Measurements from ENCODE around the gene BACE1-AS. TPM values are rescaled to one million over a fixed set of nuclear protein-coding genes. Genes with fewer than 3 reads are reported as not detected.
A peak's percentile ranks its signal among the peaks of the same experiment; 100 is the strongest.

The BACE1-AS gene
- total RNA-seq, 1 experiment from 2014 or later: 6.9 TPM

DNA sequence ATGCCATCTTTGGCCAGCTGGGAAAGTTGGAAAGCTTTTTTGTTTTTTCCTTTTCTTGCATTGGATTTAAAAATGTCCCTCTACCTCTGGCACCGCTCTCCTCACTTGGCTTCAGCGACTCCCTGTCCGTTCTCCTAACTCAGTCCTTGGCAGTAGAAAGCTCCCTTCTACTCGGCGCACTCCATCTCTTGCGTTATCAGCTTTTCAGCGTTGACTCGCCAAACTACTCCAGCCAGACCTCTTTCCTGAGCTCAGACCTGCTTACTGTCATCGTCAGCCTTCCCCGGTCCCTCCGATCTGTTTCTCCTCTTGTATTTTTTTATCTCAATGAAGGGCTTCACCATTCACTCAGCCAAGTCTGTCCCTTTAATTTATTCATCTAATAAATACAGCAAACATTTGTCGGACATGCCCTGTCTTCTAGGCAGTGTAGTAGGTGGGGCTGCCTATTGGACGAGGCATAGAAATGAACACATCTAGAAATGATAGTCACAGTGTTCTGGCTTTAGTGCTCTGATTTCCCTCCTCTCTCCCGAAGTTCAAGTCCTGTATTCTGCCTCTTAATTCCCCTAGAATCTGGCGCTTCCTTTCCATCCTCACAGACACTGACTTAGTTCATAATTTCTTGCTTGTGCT, 37.3 kb downstream of the BACE1-AS start:
- ChIA-PET CTCF (interaction anchor here (0.6 to 1.2 kb wide), 3 partner anchors 9 to 201 kb away, joined by 3 to 6 read pairs (median 4); partner anchors contain the start of gene PCSK7), POLR2A (interaction anchor here (0.6 to 2.2 kb wide), 13 partner anchors 8 to 184 kb away, joined by 3 to 25 read pairs (median 5); partner anchors contain the start of genes BACE1, PAFAH1B2, PCSK7 and SIDT2)
- H3K27ac Mint-ChIP-seq (ENCODE audit: low read depth, unreplicated experiment): no peak overlapping the region
- peaks cover 10% of the 10 kb centered on the region for H3K4me1 Mint-ChIP-seq (ENCODE audit: insufficient read depth, unreplicated experiment)
- peak; percentile 44 for DNase-seq (ENCODE audit: unreplicated experiment)
- BruUV-seq (replicated peaks): TSS peak; percentile 55
- H3K36me3 Mint-ChIP-seq (ENCODE audit: insufficient read depth, unreplicated experiment): peaks cover 13% of the 10 kb centered on the region
- no peak overlapping the region for H3K4me3 Mint-ChIP-seq (ENCODE audit: unreplicated experiment)
- intact Hi-C loops (cut with micrococcal nuclease): no loop called here
- TF ChIP-seq, protein P1, sequence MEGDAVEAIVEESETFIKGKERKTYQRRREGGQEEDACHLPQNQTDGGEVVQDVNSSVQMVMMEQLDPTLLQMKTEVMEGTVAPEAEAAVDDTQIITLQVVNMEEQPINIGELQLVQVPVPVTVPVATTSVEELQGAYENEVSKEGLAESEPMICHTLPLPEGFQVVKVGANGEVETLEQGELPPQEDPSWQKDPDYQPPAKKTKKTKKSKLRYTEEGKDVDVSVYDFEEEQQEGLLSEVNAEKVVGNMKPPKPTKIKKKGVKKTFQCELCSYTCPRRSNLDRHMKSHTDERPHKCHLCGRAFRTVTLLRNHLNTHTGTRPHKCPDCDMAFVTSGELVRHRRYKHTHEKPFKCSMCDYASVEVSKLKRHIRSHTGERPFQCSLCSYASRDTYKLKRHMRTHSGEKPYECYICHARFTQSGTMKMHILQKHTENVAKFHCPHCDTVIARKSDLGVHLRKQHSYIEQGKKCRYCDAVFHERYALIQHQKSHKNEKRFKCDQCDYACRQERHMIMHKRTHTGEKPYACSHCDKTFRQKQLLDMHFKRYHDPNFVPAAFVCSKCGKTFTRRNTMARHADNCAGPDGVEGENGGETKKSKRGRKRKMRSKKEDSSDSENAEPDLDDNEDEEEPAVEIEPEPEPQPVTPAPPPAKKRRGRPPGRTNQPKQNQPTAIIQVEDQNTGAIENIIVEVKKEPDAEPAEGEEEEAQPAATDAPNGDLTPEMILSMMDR (IDR thresholded peaks at IDR 0.05; ENCODE audit: unreplicated experiment): no peak
- H3K27me3 Mint-ChIP-seq (ENCODE audit: insufficient read depth, unreplicated experiment): no peaks in the 10 kb centered on the region
- no peaks in the 10 kb centered on the region for H3K9me3 Mint-ChIP-seq (ENCODE audit: unreplicated experiment)

DNA sequence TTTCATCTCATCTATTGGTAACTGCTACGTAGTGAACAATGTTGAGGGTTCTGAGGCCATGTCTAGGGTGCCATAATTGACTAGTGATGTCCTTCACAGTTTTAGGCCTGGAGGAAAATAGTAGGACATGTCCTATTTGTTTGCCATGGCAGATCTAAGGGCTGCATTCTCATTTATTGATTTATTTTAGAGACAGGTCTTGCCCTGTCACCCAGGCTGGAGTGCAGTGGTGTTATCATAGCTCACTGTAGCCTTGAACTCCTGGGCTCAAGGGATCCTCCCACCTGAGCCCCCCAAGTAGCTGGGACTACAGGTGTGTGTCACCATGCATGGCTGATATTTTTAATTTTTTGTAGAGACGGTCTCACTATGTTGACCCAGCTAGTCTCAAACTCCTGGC, 41.7 kb downstream of the BACE1-AS start:
- Mint-ChIP-seq H3K36me3 (ENCODE audit: insufficient read depth, unreplicated experiment) (peaks cover 37% of the 10 kb centered on the region), H3K9me3 (ENCODE audit: unreplicated experiment) (no peaks in the 10 kb centered on the region), H3K4me1 (ENCODE audit: insufficient read depth, unreplicated experiment) (peaks cover 14% of the 10 kb centered on the region), H3K27me3 (ENCODE audit: insufficient read depth, unreplicated experiment) (no peaks in the 10 kb centered on the region), H3K4me3 (ENCODE audit: unreplicated experiment) (no peak overlapping the region), H3K27ac (ENCODE audit: low read depth, unreplicated experiment) (no peak overlapping the region)
- BruUV-seq (replicated peaks): no TSS peak
- no peak for DNase-seq (ENCODE audit: unreplicated experiment)
- intact Hi-C loops (cut with micrococcal nuclease): no loop called here
- TF ChIP-seq, protein P1 (IDR thresholded peaks at IDR 0.05; ENCODE audit: unreplicated experiment): no peak
- ChIA-PET POLR2A (no interaction called here), CTCF (interaction anchor here (1.3 to 1.6 kb wide), 2 partner anchors 93 to 101 kb away, joined by 3 to 4 read pairs; partner anchors contain the start of gene PCSK7)

DNA sequence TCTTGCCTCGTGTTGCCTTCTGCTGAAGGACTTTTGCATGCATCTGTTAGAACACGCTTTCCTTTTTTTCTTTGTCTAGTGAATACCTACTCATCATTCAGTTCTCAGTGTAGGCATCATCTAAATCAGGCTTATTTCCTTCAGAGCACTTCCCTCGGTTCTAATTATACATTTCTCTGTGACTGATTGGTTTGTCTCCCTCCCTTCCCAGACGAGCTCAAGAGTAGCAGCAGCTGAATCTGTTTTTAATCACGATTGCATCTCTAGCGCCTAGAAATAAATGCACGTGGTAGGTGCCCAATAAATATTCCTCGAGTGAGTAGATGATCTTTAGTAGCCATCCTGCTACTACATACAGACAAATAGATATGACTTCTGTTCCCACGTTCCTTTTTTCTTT, 42.8 kb downstream of the BACE1-AS start:
- ChIA-PET CTCF (interaction anchor here (0.6 kb wide), 1 partner anchor 134 kb away, joined by 4 read pairs; the partner anchor contains the start of gene TAGLN), POLR2A (interaction anchor here (0.6 to 0.7 kb wide), 2 partner anchors 15 to 26 kb away, joined by 3 to 4 read pairs; no protein-coding TSS in a partner anchor)
- Mint-ChIP-seq H3K4me3 (ENCODE audit: unreplicated experiment) (no peak overlapping the region), H3K36me3 (ENCODE audit: insufficient read depth, unreplicated experiment) (peaks cover 45% of the 10 kb centered on the region), H3K27ac (ENCODE audit: low read depth, unreplicated experiment) (peak overlapping the region; percentile 14), H3K9me3 (ENCODE audit: unreplicated experiment) (no peaks in the 10 kb centered on the region), H3K27me3 (ENCODE audit: insufficient read depth, unreplicated experiment) (no peaks in the 10 kb centered on the region), H3K4me1 (ENCODE audit: insufficient read depth, unreplicated experiment) (peaks cover 14% of the 10 kb centered on the region)
- TF ChIP-seq, protein P1 (IDR thresholded peaks at IDR 0.05; ENCODE audit: unreplicated experiment): no peak
- intact Hi-C loops (cut with micrococcal nuclease): no loop called here
- BruUV-seq (replicated peaks): no TSS peak
- DNase-seq (ENCODE audit: unreplicated experiment): no peak

DNA sequence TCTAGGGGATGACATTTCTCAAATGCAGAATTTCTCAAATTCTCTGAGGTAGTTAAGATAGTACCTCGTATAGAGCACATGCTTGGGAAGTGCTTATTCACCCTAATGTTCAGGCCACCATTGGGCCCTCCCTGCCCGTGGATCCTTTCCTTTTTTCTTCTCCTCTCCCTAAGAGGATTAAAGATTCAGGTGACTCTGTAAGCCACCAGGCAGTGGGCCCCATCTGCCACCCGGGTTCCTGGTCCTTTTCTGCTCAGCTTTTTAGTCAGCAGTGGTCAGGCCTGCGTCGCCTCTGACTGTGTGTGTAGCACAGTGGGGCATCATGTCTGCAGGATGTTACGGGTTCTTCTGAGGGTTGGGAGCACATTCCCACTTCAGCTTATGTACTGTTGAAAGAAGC, 43.8 kb downstream of the BACE1-AS start:
- Mint-ChIP-seq H3K9me3 (ENCODE audit: unreplicated experiment) (no peaks in the 10 kb centered on the region), H3K36me3 (ENCODE audit: insufficient read depth, unreplicated experiment) (peaks cover 52% of the 10 kb centered on the region), H3K27ac (ENCODE audit: low read depth, unreplicated experiment) (no peak overlapping the region), H3K4me3 (ENCODE audit: unreplicated experiment) (no peak overlapping the region), H3K27me3 (ENCODE audit: insufficient read depth, unreplicated experiment) (no peaks in the 10 kb centered on the region), H3K4me1 (ENCODE audit: insufficient read depth, unreplicated experiment) (peaks cover 11% of the 10 kb centered on the region)
- ChIA-PET POLR2A (no interaction called here), CTCF (interaction anchor here (0.6 kb wide), 1 partner anchor 613 kb away, joined by 4 read pairs; no protein-coding TSS in a partner anchor)
- intact Hi-C loops (cut with micrococcal nuclease): no loop called here
- no peak for DNase-seq (ENCODE audit: unreplicated experiment)
- TF ChIP-seq, protein P1 (IDR thresholded peaks at IDR 0.05; ENCODE audit: unreplicated experiment): no peak
- no TSS peak for BruUV-seq (replicated peaks)
